ENCODE measurements around the gene ASB1.

The ASB1 gene

GRCh38 chr2:238406998-238407285, 19.8 kb upstream of the ASB1 start:
- no peak; the same call in 2 of the 3 replicates for ATAC-seq

GRCh38 chr2:238407566-238407965, 19.2 kb upstream of the ASB1 start:
- TF ChIP-seq POU6F1 (CRISPR knock-in tag; IDR thresholded peaks at IDR 0.05; ENCODE audit: borderline replicate concordance, low read depth) (no peak), BACH2 (CRISPR knock-in tag; IDR thresholded peaks at IDR 0.05; ENCODE audit: borderline replicate concordance) (no peak), CREB5 (CRISPR knock-in tag; IDR thresholded peaks at IDR 0.05; ENCODE audit: low read depth) (no peak), TCF4 (CRISPR knock-in tag; IDR thresholded peaks at IDR 0.05; ENCODE audit: borderline replicate concordance) (no peak), SNAI2 (CRISPR knock-in tag; IDR thresholded peaks at IDR 0.05) (no peak), ESRRG (CRISPR knock-in tag; IDR thresholded peaks at IDR 0.05) (no peak), ZNF70 (CRISPR knock-in tag; IDR thresholded peaks at IDR 0.05) (no peak), ZC3H10 (CRISPR knock-in tag; IDR thresholded peaks at IDR 0.05) (no peak), GLIS3 (CRISPR knock-in tag; IDR thresholded peaks at IDR 0.05) (no peak), ZFP30 (CRISPR knock-in tag; IDR thresholded peaks at IDR 0.05) (no peak), CSRNP3 (CRISPR knock-in tag; IDR thresholded peaks at IDR 0.05) (no peak)
- ATAC-seq, result no peak

More at GRCh38 chr2:238406998-238407285, 19.8 kb upstream of the ASB1 start:
- no peak for TF ChIP-seq CSRNP3 (CRISPR knock-in tag; IDR thresholded peaks at IDR 0.05)
- TF ChIP-seq TOX (CRISPR knock-in tag; IDR thresholded peaks at IDR 0.05; ENCODE audit: borderline replicate concordance), result no peak
- TF ChIP-seq ZNF70 (CRISPR knock-in tag; IDR thresholded peaks at IDR 0.05), result no peak
- TF ChIP-seq BACH2 (CRISPR knock-in tag; IDR thresholded peaks at IDR 0.05; ENCODE audit: borderline replicate concordance), result no peak
- TF ChIP-seq CSDC2 (CRISPR knock-in tag; IDR thresholded peaks at IDR 0.05), result no peak
- TF ChIP-seq ZNF565 (CRISPR knock-in tag; conservative IDR thresholded peaks at IDR 0.05; ENCODE audit: low read depth), result no peak
- no peak for TF ChIP-seq ZNF8 (CRISPR knock-in tag; IDR thresholded peaks at IDR 0.05)
- no peak for TF ChIP-seq TCF4 (CRISPR knock-in tag; IDR thresholded peaks at IDR 0.05; ENCODE audit: borderline replicate concordance)
- no peak for TF ChIP-seq ZC3H10 (CRISPR knock-in tag; IDR thresholded peaks at IDR 0.05)
- TF ChIP-seq ZFP30 (CRISPR knock-in tag; IDR thresholded peaks at IDR 0.05), result no peak
- no peak for TF ChIP-seq POU6F1 (CRISPR knock-in tag; IDR thresholded peaks at IDR 0.05; ENCODE audit: borderline replicate concordance, low read depth)

GRCh38 chr2:238408615-238409340, 17.9 kb upstream of the ASB1 start:
- ATAC-seq, result no peak

More at GRCh38 chr2:238408615-238409340, 17.9 kb upstream of the ASB1 start:
- no peak for TF ChIP-seq OSR1 (CRISPR knock-in tag; IDR thresholded peaks at IDR 0.05)
- TF ChIP-seq ZFP30 (CRISPR knock-in tag; IDR thresholded peaks at IDR 0.05), result no peak
- no peak for TF ChIP-seq RARB (CRISPR knock-in tag; IDR thresholded peaks at IDR 0.05)
- TF ChIP-seq ZC3H10 (CRISPR knock-in tag; IDR thresholded peaks at IDR 0.05), result no peak
- TF ChIP-seq GLIS3 (CRISPR knock-in tag; IDR thresholded peaks at IDR 0.05), result no peak
- TF ChIP-seq ZNF70 (CRISPR knock-in tag; IDR thresholded peaks at IDR 0.05), result no peak
- TF ChIP-seq CSRNP3 (CRISPR knock-in tag; IDR thresholded peaks at IDR 0.05), result no peak
- no peak for TF ChIP-seq ZNF8 (CRISPR knock-in tag; IDR thresholded peaks at IDR 0.05)
- TF ChIP-seq TOX (CRISPR knock-in tag; IDR thresholded peaks at IDR 0.05; ENCODE audit: borderline replicate concordance), result no peak
- TF ChIP-seq CREB5 (CRISPR knock-in tag; IDR thresholded peaks at IDR 0.05; ENCODE audit: low read depth), result no peak
- TF ChIP-seq PATZ1 (CRISPR knock-in tag; IDR thresholded peaks at IDR 0.05; ENCODE audit: borderline replicate concordance), result no peak
- TF ChIP-seq PPARA (CRISPR knock-in tag; IDR thresholded peaks at IDR 0.05; ENCODE audit: borderline replicate concordance), result no peak
- TF ChIP-seq CSDC2 (CRISPR knock-in tag; IDR thresholded peaks at IDR 0.05), result no peak
- no peak for TF ChIP-seq POU6F1 (CRISPR knock-in tag; IDR thresholded peaks at IDR 0.05; ENCODE audit: borderline replicate concordance, low read depth)
